AG04450 (cell line): ENCODE data around the gene TOP1. TPM values are rescaled to one million over a fixed set of nuclear protein-coding genes. Genes with fewer than 3 reads are reported as not detected.

Source experiments
- CTCF ChIA-PET: fragments of 300-600, 350-600 bp; formaldehyde crosslinking; extraction: SDS; loops from one replicate; lab custom pipeline; 2022; ENCODE audit warnings: antibody characterized with exemption, inconsistent platforms; lab: Charles Lee
- POLR2A ChIA-PET: fragments of 350-600 bp; formaldehyde crosslinking; extraction: SDS; loops from one replicate; lab custom pipeline; 2021; ENCODE audit warnings: antibody characterized with exemption, inconsistent platforms; lab: Yijun Ruan, JAX
- DNase-seq: peaks from one replicate; pipeline ENCODE4 v3.0.0-alpha.2; 2011; ENCODE audit warnings: low read depth, low spot score
- H3K27ac ChIP-seq: one replicate; pipeline ENCODE4 v1.5.1; 2012; ENCODE audit warnings: low read depth, low read length, control low read depth
- H3K27me3 ChIP-seq: one replicate; pipeline ENCODE4 v1.6.0; 2012; ENCODE audit warnings: low read length; ENCODE audit not compliant: control insufficient read depth, insufficient read depth
- H3K4me3 ChIP-seq: 2 replicates; pipeline ENCODE4 v1.5.1; 2011; ENCODE audit warnings: mild to moderate bottlenecking, low read depth, low read length, control low read depth
- H3K9me3 ChIP-seq: 2 replicates; pipeline ENCODE4 v1.5.1; 2012; ENCODE audit warnings: low read length; ENCODE audit not compliant: control insufficient read depth, insufficient read depth
- CTCF ChIP-seq: IDR thresholded peaks from 2 replicates; pipeline ENCODE4 v1.5.1; 2011; ENCODE audit warnings: low read depth, low read length, control low read depth, inconsistent platforms
- polyA plus RNA-seq: library from polyadenylated mRNA; depleted of rRNA; stranded (reverse); fragments of >200 nt; gene quantifications from 2 replicates; pipeline ENCODE4 v1.2.3, GENCODE V29; 2011

TOP1 gene
- polyA plus RNA-seq, 1 experiment: 29.1 TPM

GRCh38 chr20:41006126-41006935 lies 22.3 kb upstream of the TOP1 start:
- Histone ChIP-seq H3K4me3 (no peak overlapping the region), H3K9me3 (peaks cover 12% of the 10 kb centered on the region; the same call in 1 of the 2 replicates), H3K27ac (peak overlapping the region; percentile 100), H3K27me3 (no peaks in the 10 kb centered on the region)
- ChIA-PET POLR2A (interaction anchor here (1.2 to 1.6 kb wide), 2 partner anchors 11 to 22 kb away, joined by 3 to 4 read pairs; partner anchors contain the start of gene TOP1), CTCF (interaction anchor here (3.0 kb wide), 1 partner anchor 16 kb away, joined by 12 read pairs; no protein-coding TSS in a partner anchor)
- TF ChIP-seq CTCF: no peak
- no peak for DNase-seq

- H3K27ac ChIP-seq: no peak overlapping the region
- no peak for TF ChIP-seq CTCF
- H3K4me3 ChIP-seq: no peak overlapping the region
- no peaks in the 10 kb centered on the region for H3K27me3 ChIP-seq
- no peak for DNase-seq
- peaks cover 12% of the 10 kb centered on the region; the same call in 1 of the 2 replicates for H3K9me3 ChIP-seq
- ChIA-PET CTCF (interaction anchor here (3.0 kb wide), 1 partner anchor 16 kb away, joined by 12 read pairs; no protein-coding TSS in a partner anchor), POLR2A (interaction anchor here (1.6 kb wide), 1 partner anchor 22 kb away, joined by 3 read pairs; the partner anchor contains the start of gene TOP1)
Observed at GRCh38 chr20:41006936-41007474, 21.6 kb upstream of the TOP1 start.

GRCh38 chr20:41007481-41007880 lies 21.1 kb upstream of the TOP1 start:
- Histone ChIP-seq H3K4me3 (no peak overlapping the region), H3K9me3 (peaks cover 12% of the 10 kb centered on the region; the same call in 1 of the 2 replicates), H3K27me3 (no peaks in the 10 kb centered on the region), H3K27ac (no peak overlapping the region)
- CTCF ChIA-PET: interaction anchor here (1.3 to 3.0 kb wide), 2 partner anchors 17 kb away, joined by 3 to 12 read pairs; no protein-coding TSS in a partner anchor
- DNase-seq: no peak
- POLR2A ChIA-PET: interaction anchor here (1.2 kb wide), 1 partner anchor 21 kb away, joined by 4 read pairs; the partner anchor contains the start of gene TOP1
- TF ChIP-seq CTCF: no peak

- H3K27ac ChIP-seq: peak overlapping the region; percentile 25
- CTCF ChIA-PET: interaction anchor here (1.0 kb wide), 1 partner anchor 19 kb away, joined by 5 read pairs; no protein-coding TSS in a partner anchor
- no peak for TF ChIP-seq CTCF
- DNase-seq: no peak
- POLR2A ChIA-PET: interaction anchor here (0.6 kb wide), 1 partner anchor 21 kb away, joined by 3 read pairs; no protein-coding TSS in a partner anchor
- H3K4me3 ChIP-seq: no peak overlapping the region
- no peaks in the 10 kb centered on the region for H3K27me3 ChIP-seq
- peaks cover 12% of the 10 kb centered on the region; the same call in 1 of the 2 replicates for H3K9me3 ChIP-seq
Observed at GRCh38 chr20:41009946-41010345, 18.7 kb upstream of the TOP1 start.
